HUDEP-2 (cell line): ENCODE data around the gene HIPK4.
"Not testable (repeated sequence)": the region's sequence is repeated elsewhere in the genome, so short reads cannot be mapped to it uniquely, and the experiment has no call there.

ENCODE experiments used
- DNase-seq, 76 experiments: peaks; one replicate each; lab custom pipeline; 2025; ENCODE audit not compliant: unreplicated experiment in 76 of 76; lab: John Stamatoyannopoulos, UW

Gene HIPK4

GRCh38 chr19:40394816-40395210 is 4.8 kb upstream of the HIPK4 start:
- DNase-seq = no peak

GRCh38 chr19:40393894-40394815 is 4.2 kb upstream of the HIPK4 start:
- DNase-seq = no peak

GRCh38 chr19:40392894-40393517 is 3.0 kb upstream of the HIPK4 start:
- no peak for DNase-seq

GRCh38 chr19:40392123-40392522 is 2.1 kb upstream of the HIPK4 start:
- no peak for DNase-seq

- no peak for DNase-seq
Measured at GRCh38 chr19:40389404-40390083, 437 bp downstream of the HIPK4 start.

- no peak for DNase-seq
Measured at GRCh38 chr19:40388481-40388880, 1.5 kb downstream of the HIPK4 start.

GRCh38 chr19:40387155-40387554 is 2.8 kb downstream of the HIPK4 start:
- no peak for DNase-seq

GRCh38 chr19:40383668-40384248 is 6.2 kb downstream of the HIPK4 start:
- DNase-seq = no peak

GRCh38 chr19:40381321-40381720 is 8.7 kb downstream of the HIPK4 start:
- DNase-seq = no peak

GRCh38 chr19:40380199-40381037 is 9.6 kb downstream of the HIPK4 start:
- no peak for DNase-seq

- no peak for DNase-seq
Measured at GRCh38 chr19:40379446-40380198, 10.4 kb downstream of the HIPK4 start.

GRCh38 chr19:40378509-40378908 is 11.5 kb downstream of the HIPK4 start:
- peak in 2 of 76 experiments; percentile 11 to 13 for DNase-seq

- no peak for DNase-seq
Measured at GRCh38 chr19:40377876-40378385, 12.1 kb downstream of the HIPK4 start.

- DNase-seq = no peak
Measured at GRCh38 chr19:40376286-40376862, 13.6 kb downstream of the HIPK4 start.

- DNase-seq = no peak
Measured at GRCh38 chr19:40374084-40374483, 15.9 kb downstream of the HIPK4 start.

- DNase-seq = no peak
Measured at GRCh38 chr19:40371802-40372122, 18.2 kb downstream of the HIPK4 start.

GRCh38 chr19:40370997-40371801 is 18.8 kb downstream of the HIPK4 start:
- DNase-seq = peak in 63 of 76 experiments; percentile 18 to 94 (median 66)

- DNase-seq = not testable (repeated sequence)
Measured at GRCh38 chr19:40370253-40370652, 19.7 kb downstream of the HIPK4 start.
